Fibroblast of lung (primary cell): ENCODE data around the gene SGCG.

Source experiments
- EZH2 ChIP-seq: IDR thresholded peaks from 2 replicates; pipeline ENCODE4 v1.5.1; 2012; ENCODE audit warnings: low read length, control low read depth, mild to moderate bottlenecking; ENCODE audit errors: missing control alignments
- TF ChIP-seq, protein P1 (sequence below), 2 donors: IDR thresholded peaks in 1 of 2; conservative IDR thresholded peaks in 1 of 2; 1 replicate in 1 of 2; 2 replicates in 1 of 2; pipeline ENCODE4 v1.5.1; 2011 to 2012; ENCODE audit warnings: low read length in 2 of 2, control low read depth in 1 of 2, inconsistent platforms in 1 of 2, low read depth in 1 of 2, mild to moderate bottlenecking in 1 of 2

- TF ChIP-seq, protein P1, sequence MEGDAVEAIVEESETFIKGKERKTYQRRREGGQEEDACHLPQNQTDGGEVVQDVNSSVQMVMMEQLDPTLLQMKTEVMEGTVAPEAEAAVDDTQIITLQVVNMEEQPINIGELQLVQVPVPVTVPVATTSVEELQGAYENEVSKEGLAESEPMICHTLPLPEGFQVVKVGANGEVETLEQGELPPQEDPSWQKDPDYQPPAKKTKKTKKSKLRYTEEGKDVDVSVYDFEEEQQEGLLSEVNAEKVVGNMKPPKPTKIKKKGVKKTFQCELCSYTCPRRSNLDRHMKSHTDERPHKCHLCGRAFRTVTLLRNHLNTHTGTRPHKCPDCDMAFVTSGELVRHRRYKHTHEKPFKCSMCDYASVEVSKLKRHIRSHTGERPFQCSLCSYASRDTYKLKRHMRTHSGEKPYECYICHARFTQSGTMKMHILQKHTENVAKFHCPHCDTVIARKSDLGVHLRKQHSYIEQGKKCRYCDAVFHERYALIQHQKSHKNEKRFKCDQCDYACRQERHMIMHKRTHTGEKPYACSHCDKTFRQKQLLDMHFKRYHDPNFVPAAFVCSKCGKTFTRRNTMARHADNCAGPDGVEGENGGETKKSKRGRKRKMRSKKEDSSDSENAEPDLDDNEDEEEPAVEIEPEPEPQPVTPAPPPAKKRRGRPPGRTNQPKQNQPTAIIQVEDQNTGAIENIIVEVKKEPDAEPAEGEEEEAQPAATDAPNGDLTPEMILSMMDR (conservative IDR thresholded peaks at IDR 0.05 in 1 of 2, IDR thresholded peaks at IDR 0.05 in 1 of 2; ENCODE audit: low read depth in 1 of 2, low read length in 2 of 2), result no peak
- TF ChIP-seq EZH2, result no peak
Observed at GRCh38 chr13:23180711-23181110, at the start of gene SGCG.
